HuH-7 (cell line): Measurements from ENCODE around the gene SEMA4F.
"Not testable (repeated sequence)": the region's sequence is repeated elsewhere in the genome, so short reads cannot be mapped to it uniquely, and the experiment has no call there.

ENCODE experiments used
- DNase-seq: peaks from one replicate; pipeline ENCODE4 v3.0.0; 2011; ENCODE audit warnings: low spot score

SEMA4F gene

DNA sequence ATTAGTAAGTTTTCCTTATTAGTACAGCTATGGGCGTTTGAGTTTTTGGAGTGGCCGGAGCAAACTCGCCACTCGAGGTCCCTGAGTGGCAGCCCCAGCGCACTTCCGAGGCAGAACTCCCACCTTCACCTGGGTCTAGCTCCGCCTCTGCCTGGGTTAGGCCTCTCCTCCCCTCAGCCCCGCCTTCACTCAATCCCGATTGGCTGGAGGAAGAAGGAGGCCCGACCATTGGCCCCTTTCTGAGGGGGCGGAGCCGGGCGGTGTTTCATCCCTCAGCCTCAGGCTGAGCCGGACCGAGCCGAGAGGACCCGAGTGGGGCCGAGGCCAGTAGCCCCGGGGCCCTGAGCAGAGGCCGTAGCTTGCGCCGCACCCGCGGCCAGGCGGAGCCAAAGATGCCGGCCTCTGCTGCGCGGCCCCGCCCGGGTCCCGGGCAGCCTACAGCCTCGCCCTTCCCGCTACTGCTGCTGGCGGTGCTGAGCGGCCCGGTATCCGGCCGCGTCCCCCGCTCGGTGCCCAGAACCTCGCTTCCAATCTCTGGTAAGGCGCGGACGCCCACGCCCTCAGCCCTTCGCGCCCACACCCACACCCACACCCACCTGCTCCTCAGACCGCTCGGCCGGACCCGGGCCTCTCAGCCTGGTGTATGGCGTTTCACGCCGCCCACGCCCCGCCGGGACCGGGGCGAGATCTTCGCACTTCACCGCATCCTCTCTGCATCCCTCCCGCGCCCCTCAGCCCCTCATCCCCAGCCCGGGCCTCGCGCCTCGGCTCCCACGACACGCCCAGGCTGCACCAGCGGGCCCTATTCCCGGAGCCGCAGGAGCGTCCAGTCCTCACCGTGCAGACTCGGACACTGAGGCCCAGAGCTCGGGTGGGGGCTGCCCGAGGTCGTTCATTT lies at the start of gene SEMA4F:
Gene SEMA4F, plus strand, starts transcription at position 263 of the 898 bp plus-strand sequence. Its CDS starts 130 bp downstream, at position 393.
- DNase-seq = peak; percentile 95

DNA sequence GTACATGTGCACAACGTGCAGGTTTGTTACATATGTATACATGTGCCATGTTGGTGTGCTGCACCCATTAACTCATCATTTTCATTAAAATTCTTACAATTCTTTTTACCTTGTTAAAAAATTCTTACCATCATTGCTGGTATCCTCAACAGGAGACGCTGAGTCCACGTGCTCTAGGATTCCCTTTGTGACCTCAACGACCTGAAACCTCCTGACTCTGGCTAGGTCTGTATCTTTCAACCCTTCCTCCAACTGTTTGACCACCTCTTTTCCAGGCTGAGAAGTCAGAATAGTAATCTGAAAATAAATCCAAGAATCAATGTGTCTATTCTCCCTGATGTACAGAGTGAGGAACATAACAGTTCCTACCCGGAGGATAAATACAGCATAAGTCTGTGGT lies 47.1 kb upstream of the SEMA4F start:
- no peak for DNase-seq

DNA sequence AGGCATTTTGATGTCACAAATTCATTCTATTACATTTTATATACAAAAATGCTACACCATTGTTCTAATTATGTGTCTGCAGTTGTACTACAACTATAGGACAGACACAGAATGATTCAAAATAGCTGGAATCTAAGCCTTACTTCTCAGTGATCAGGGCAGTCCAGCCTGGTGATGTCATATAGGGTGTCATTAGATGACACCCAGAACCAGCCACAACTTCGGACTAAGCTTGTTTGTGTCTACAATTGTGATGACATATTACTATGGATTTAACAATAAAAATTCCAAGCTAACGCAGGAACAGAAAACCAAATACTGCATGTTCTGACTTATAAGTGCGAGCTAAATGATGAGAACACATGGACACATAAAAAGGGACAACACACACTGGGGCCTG lies 36.9 kb upstream of the SEMA4F start:
- DNase-seq = no peak

DNA sequence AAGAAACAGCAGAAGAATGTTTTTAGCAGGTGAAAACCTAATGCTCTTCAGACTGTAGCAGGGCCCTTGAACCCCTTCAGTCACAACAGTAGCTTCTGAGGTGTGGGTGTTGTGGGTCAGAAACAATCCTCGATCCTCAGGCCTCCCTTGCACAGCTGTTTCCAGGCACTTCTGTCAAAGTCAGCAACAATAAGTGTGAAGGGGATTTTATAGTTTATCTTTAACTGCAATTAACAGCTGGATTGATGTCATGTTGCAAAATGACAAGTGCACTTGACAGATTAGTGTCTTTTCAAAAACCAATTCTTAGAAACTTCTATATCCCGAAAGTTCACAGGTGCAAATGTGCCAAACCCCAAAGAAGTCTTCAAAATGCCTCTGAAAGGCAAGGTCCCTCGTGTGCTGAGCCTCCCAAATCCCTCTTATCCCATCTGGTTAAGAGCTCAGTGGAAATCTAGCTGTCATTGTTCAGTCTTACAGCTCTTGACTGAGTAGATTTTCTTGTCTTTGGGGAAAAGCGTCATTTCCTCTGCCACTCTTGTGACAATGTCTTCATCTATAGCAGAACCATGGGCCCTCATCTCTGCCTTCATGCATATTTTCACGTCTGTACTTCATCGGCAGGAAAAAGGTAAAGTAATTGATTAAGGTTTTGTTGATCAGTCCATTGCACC lies 35.5 kb upstream of the SEMA4F start:
- no peak for DNase-seq

GRCh38 chr2:74619651-74620297 lies 34.3 kb upstream of the SEMA4F start:
- DNase-seq = no peak

DNA sequence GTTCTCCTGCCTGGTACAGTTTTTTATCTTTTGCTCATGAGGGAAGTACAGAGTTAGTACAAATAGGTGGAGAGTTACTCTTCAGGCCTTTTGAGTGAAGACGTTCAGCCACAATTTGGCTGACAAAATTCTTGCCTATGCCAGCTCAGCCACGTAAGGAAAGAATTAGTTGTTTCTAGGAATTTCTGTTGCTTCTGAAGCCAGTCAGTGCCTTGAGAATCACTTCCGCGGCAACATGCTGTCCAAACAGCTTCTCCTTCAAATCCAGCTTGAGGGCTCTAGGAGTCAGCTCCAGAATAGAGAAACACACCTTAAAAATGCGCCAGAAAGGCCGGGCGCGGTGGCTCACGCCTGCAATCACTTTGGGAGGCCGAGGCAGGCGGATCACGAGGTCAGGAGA lies 33.4 kb upstream of the SEMA4F start:
- no peak for DNase-seq

- DNase-seq = no peak
Measured at GRCh38 chr2:74625658-74626425, 28.2 kb upstream of the SEMA4F start.

DNA sequence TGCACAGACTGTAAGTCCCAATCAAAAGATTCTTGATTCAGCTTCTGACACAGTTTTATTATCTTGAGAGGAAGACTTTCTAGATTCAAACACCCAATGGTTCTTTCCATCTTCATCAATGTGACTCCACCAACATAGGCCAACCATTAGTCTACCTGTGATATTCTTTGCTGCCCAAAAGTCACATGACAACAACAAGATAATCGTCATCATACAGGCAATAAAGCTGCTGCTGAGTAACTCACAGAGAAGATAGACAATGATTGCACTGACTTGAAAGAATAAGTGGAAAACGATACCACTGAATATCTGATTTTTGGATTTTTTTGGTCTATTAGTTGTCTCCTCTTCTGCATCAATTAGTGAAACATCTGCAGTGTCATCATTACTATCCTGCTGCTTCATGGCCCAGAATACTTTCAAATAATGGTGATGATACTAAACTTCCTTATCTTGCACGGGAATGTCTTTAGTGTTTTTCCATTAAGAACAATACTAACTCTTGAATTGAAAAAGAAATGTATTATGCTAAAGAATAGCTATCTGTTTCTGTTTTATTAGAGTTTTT lies 25.4 kb upstream of the SEMA4F start:
- DNase-seq = no peak

GRCh38 chr2:74630454-74630853 lies 23.6 kb upstream of the SEMA4F start:
- DNase-seq = not testable (repeated sequence)

GRCh38 chr2:74632209-74632938 lies 21.7 kb upstream of the SEMA4F start:
- no peak for DNase-seq

- no peak for DNase-seq
Measured at GRCh38 chr2:74632939-74633312, 21.1 kb upstream of the SEMA4F start.

DNA sequence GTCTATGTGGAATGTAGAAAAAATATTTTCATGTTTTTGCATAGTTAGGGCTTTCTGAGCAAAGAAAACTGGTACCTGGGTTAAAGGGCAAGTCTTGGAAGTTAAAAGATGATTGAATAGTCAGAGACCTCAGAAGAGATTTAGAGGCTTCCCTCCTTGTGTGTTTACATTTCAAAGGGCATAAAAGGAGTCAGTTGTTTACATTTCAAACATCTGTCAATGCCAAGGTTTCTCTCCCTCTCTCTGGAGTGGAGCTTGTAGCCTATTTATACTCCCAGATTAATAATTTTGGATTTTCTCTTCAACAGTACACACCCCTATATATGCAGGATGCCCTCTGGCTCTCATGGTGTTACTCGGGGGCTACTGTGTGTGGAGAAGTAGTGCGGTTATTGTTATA lies 14.5 kb upstream of the SEMA4F start:
- DNase-seq = no peak

DNA sequence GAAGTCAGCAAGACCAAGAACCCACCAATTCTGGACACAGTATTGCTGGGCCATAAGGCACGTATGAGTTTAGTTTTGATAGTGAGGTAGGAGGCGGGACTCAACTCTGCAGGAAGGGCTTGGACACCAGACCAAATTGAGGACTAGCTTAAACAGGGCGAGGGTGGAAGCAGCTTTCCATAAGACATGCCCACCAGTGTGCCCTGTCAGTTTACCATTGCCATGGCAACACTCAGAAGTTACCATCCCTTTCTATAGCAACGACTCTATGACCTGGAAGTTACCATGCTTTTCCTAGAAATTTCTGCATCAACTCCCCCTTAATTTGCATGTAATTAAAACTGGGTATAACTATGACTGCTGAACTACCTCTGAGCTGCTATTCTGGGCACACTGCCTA lies 8.7 kb upstream of the SEMA4F start:
- no peak for DNase-seq

DNA sequence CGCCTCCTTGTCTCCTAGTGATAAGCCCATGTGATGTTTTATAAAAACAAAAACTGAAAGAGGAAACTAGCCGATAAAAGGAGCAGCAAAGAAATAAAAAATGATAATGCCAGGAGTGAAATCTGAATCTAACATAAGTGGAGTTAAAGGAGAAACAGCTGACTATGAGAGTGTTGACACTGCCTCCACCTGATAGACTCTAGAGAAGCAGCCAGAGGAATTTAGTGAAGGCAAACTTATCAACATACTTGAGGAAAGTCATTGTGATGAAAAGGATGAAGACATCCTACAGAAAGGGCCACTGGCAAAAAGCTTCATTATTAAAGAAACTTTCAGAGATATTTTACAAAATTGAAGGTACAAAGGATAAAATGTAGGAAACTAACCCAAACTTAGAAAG lies 7.8 kb upstream of the SEMA4F start:
- no peak for DNase-seq

DNA sequence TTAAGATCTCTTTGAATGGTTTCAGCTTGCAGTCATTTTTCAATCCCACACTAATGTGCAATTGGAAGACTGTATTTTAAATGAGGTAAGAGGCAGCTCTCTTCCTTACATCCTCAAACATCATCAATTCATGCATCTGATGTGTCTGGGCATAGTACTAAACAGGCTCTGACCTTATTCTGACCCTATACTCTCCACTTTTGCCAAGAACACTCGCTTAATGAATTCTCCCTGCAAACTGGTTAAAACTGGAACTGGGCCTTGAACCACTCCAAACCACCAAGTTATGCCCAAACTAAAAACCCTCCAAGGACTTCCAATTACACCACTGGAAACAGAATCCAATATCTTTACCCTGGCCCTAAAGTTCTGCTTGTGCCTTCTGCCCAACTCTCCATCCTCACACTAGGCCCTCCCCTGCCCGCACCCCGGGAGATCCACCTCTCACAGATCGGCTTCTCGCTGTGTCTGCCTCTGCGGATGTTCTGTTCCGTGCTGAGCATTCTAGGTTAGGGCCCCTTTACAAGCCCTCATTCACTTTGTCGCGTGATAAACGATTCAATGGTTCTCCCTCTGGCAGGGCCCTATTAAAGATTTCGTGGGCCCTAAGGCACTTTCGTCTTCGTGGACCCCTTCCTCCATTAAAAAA lies 7.1 kb upstream of the SEMA4F start:
- DNase-seq = no peak

DNA sequence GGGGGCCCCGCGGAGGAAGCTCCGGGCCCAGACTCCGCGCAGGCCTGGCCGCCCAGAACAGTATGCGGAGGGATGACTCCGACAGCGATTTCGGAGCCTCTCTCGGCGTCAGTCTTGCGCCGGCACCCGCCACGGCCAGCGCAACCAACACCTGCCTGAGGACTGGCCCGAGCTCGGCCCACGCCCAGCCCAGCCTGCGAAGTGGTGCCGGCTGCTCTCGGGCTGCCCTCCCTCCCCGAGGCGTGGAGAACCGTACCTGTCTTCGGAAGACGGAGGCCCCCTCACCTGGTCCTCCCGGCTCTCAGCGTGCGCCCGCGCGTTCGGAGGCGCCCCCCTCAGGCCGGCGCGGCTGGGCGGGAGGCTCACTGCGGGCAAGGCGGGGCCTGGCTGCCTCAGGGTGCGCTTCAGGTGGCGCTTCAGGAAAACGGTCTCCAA lies 6.0 kb upstream of the SEMA4F start, which contains the start of gene M1AP:
Gene M1AP, minus strand, starts transcription at position 322 of the 435 bp plus-strand sequence. CDS start 8,055 bp downstream, outside the sequence.
- DNase-seq = peak; percentile 35

- DNase-seq = no peak
Measured at GRCh38 chr2:74653589-74653984, 460 bp upstream of the SEMA4F start.

DNA sequence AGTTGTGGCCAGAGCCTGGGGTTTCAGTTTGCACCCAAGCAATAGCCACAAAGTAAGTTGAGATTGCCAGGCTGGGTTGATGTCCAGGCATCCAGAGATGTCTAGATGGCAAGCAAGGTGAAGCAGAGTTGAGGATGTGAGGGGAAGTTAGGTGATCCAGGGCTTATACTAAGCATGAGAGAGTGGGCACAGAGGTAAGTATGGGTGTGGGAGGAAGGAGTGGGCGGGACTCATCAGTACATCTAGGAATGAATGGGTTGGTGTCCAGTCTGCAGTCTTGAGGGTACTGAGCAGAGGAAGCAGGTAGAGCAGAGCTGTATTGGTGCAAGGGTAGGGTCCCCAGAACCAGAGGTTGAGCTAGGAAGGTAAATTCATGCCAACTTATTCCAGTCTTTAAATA lies 1.5 kb downstream of the SEMA4F start:
- DNase-seq = no peak

DNA sequence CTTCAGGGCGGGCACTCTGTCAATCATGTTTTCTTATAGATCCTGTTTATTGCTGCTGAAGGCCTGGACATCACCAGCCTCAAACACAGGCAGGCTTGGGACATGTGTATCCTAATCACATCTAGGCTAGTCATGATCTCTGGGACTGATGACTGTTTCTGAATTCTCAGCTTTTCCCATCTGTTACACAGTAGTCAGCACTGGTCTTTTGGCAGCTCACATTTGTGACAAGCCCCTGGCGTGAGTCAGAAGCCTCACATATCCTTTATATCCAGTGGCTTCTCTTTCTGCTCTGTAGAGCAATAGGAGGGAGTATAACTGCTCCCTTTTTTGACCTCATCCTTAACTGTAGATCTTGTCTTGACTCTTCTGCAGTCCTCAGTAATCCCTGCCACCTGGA lies 4.5 kb downstream of the SEMA4F start:
- DNase-seq = no peak

DNA sequence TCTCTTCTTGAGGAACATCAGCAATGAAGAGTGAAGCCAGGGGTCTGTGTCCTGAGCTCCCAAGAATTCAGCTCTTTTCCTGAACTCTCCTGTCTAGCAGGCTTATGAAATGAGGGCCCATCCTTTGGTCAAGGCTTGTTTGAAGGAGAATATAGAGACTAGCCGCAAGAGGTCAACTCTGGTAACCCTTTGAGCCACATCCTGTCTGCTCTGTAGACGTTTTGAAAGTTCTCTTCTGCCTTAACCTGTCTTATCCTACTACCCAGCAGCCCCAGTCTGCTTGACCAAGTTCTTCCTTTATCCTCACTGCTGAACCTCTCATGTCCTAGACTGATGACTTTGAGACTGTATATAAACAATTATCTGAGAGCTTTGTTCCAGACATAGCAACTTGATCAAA lies 5.4 kb downstream of the SEMA4F start:
- DNase-seq = no peak
